ENCODE measurements around the gene GAS2L3. TPM values are rescaled to one million over a fixed set of nuclear protein-coding genes. Genes with fewer than 3 reads are reported as not detected.

Gene GAS2L3
- total RNA-seq, 1 experiment from 2014 or later = 38.7 TPM

- no peak for TF ChIP-seq ATF3 (IDR thresholded peaks at IDR 0.05)
- TF ChIP-seq EZH2phosphoT487 (IDR thresholded peaks at IDR 0.05; ENCODE audit: borderline replicate concordance) = no peak
These were observed 18.8 kb upstream of the GAS2L3 start (continued) for GRCh38 chr12:100554608-100555077.

- H3K27ac ChIP-seq (ENCODE audit: low read depth, low read length) = no peak overlapping the region
- ChIA-PET RAD21 (ENCODE audit: low non-redundant PET in 1 of 2, low total read pairs in 2 of 2, uncharacterized antibody in 2 of 2, unreplicated experiment in 2 of 2) (no interaction called here), POLR2A (no interaction called here)
These were observed 17.8 kb upstream of the GAS2L3 start for GRCh38 chr12:100555722-100556121.

DNA sequence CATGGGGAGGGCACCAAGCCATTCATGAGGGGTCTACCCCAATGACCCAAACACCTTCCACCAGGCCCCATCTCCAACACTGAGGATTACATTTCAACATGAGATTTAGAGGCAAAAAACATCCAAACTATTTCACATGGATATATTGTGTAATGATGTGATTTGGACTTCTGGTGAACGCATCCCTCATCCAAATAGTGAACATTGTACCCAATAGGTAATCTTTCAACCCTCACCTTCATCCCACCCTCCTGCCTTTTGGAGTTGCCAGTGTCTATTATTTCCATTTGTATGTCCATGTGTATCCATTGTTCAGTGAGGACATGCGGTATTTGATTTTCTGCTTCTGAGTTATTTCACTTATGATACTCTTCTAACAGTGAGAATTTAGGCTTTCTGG, 16.1 kb upstream of the GAS2L3 start:
- Histone ChIP-seq H3K27ac (ENCODE audit: low read depth, low read length) (no peak overlapping the region), H2AFZ (ENCODE audit: low read depth, low read length, poor library complexity, severe bottlenecking) (no peak overlapping the region), H3K4me1 (ENCODE audit: control insufficient read depth in 1 of 2, insufficient read depth in 2 of 2, low read length in 2 of 2) (no peaks in the 10 kb centered on the region), H3K36me3 (ENCODE audit: control insufficient read depth in 1 of 2, insufficient read depth in 2 of 2, low read length in 2 of 2) (no peaks in the 10 kb centered on the region), H3K4me2 (ENCODE audit: low read length) (no peak overlapping the region), H3K79me2 (ENCODE audit: insufficient read depth, low read length) (no peaks in the 10 kb centered on the region), H3K4me3 (replicated peaks in 1 of 2; ENCODE audit: low read depth in 1 of 2, low read length in 2 of 2) (no peak overlapping the region), H3K9me3 (ENCODE audit: control insufficient read depth in 1 of 2, insufficient read depth in 1 of 2, low read depth in 1 of 2, low read length in 2 of 2) (no peaks in the 10 kb centered on the region), H3K9ac (ENCODE audit: low read length) (no peak overlapping the region), H4K20me1 (ENCODE audit: insufficient read depth) (no peaks in the 10 kb centered on the region), H3K9me2 (ENCODE audit: insufficient read depth) (no peaks in the 10 kb centered on the region), H3K27me3 (ENCODE audit: insufficient read depth, low read length) (no peaks in the 10 kb centered on the region)
- DNase-seq (ENCODE audit: low read depth, low spot score) (no peak), ATAC-seq (no peak)
- intact Hi-C loops (cut with micrococcal nuclease) = no loop called here
- ChIA-PET RAD21 (ENCODE audit: low non-redundant PET in 1 of 2, low total read pairs in 2 of 2, uncharacterized antibody in 2 of 2, unreplicated experiment in 2 of 2) (no interaction called here), POLR2A (no interaction called here), CTCF (no interaction called here)
- BruUV-seq (replicated peaks) = no TSS peak
- no peak for TF ChIP-seq SP1 (IDR thresholded peaks at IDR 0.05; ENCODE audit: low read depth)
- TF ChIP-seq SRF (IDR thresholded peaks at IDR 0.05; ENCODE audit: low read depth) = no peak
- TF ChIP-seq RAD21 (IDR thresholded peaks at IDR 0.05; ENCODE audit: low read depth) = no peak
- TF ChIP-seq YY1 (IDR thresholded peaks at IDR 0.05; ENCODE audit: extremely low read depth, insufficient replicate concordance, low read depth, low read length) = no peak
- no peak for TF ChIP-seq SIN3A (IDR thresholded peaks at IDR 0.05; ENCODE audit: low read depth)
- TF ChIP-seq, protein P1, sequence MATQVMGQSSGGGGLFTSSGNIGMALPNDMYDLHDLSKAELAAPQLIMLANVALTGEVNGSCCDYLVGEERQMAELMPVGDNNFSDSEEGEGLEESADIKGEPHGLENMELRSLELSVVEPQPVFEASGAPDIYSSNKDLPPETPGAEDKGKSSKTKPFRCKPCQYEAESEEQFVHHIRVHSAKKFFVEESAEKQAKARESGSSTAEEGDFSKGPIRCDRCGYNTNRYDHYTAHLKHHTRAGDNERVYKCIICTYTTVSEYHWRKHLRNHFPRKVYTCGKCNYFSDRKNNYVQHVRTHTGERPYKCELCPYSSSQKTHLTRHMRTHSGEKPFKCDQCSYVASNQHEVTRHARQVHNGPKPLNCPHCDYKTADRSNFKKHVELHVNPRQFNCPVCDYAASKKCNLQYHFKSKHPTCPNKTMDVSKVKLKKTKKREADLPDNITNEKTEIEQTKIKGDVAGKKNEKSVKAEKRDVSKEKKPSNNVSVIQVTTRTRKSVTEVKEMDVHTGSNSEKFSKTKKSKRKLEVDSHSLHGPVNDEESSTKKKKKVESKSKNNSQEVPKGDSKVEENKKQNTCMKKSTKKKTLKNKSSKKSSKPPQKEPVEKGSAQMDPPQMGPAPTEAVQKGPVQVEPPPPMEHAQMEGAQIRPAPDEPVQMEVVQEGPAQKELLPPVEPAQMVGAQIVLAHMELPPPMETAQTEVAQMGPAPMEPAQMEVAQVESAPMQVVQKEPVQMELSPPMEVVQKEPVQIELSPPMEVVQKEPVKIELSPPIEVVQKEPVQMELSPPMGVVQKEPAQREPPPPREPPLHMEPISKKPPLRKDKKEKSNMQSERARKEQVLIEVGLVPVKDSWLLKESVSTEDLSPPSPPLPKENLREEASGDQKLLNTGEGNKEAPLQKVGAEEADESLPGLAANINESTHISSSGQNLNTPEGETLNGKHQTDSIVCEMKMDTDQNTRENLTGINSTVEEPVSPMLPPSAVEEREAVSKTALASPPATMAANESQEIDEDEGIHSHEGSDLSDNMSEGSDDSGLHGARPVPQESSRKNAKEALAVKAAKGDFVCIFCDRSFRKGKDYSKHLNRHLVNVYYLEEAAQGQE (IDR thresholded peaks at IDR 0.05; ENCODE audit: low read depth) = no peak
- no peak for TF ChIP-seq TCF7L2 (IDR thresholded peaks at IDR 0.05; ENCODE audit: borderline replicate concordance, extremely low read depth, insufficient read depth, insufficient read length)
- TF ChIP-seq EZH2 (IDR thresholded peaks at IDR 0.05) = no peak
- TF ChIP-seq CEBPB (IDR thresholded peaks at IDR 0.05; ENCODE audit: low read depth) = no peak
- TF ChIP-seq EGR1 (IDR thresholded peaks at IDR 0.05; ENCODE audit: low read depth) = no peak
- TF ChIP-seq POLR2AphosphoS5 (IDR thresholded peaks at IDR 0.05; ENCODE audit: low read depth, low read length) = no peak
- TF ChIP-seq POLR2A (IDR thresholded peaks at IDR 0.05; ENCODE audit: borderline replicate concordance, extremely low read depth, insufficient read depth, insufficient read length) = no peak
- TF ChIP-seq EZH2phosphoT487 (IDR thresholded peaks at IDR 0.05; ENCODE audit: borderline replicate concordance) = no peak

More at GRCh38 chr12:100555722-100556121, 17.8 kb upstream of the GAS2L3 start:
- TF ChIP-seq ZFX (IDR thresholded peaks at IDR 0.05) = no peak
- no peak for TF ChIP-seq POLR2AphosphoS5 (IDR thresholded peaks at IDR 0.05; ENCODE audit: low read depth, low read length)
- TF ChIP-seq EZH2phosphoT487 (IDR thresholded peaks at IDR 0.05; ENCODE audit: borderline replicate concordance) = no peak
- no peak for TF ChIP-seq CEBPB (IDR thresholded peaks at IDR 0.05; ENCODE audit: low read depth)
- TF ChIP-seq EGR1 (IDR thresholded peaks at IDR 0.05; ENCODE audit: low read depth) = no peak
- TF ChIP-seq, protein P2, sequence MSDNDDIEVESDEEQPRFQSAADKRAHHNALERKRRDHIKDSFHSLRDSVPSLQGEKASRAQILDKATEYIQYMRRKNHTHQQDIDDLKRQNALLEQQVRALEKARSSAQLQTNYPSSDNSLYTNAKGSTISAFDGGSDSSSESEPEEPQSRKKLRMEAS (IDR thresholded peaks at IDR 0.05) = no peak
- TF ChIP-seq EZH2 (IDR thresholded peaks at IDR 0.05) = no peak
- intact Hi-C loops (cut with micrococcal nuclease) = no loop called here
- CTCF ChIA-PET = interaction anchor here (1.1 to 3.6 kb wide), 7 partner anchors 11 to 745 kb away, joined by 3 to 40 read pairs (median 5); partner anchors contain the start of gene GAS2L3
- Histone ChIP-seq H3K4me2 (ENCODE audit: low read length) (no peak overlapping the region), H3K9me2 (ENCODE audit: insufficient read depth) (no peaks in the 10 kb centered on the region), H3K9me3 (ENCODE audit: control insufficient read depth in 1 of 2, insufficient read depth in 1 of 2, low read depth in 1 of 2, low read length in 2 of 2) (no peaks in the 10 kb centered on the region), H3K79me2 (ENCODE audit: insufficient read depth, low read length) (no peaks in the 10 kb centered on the region), H3K4me3 (replicated peaks in 1 of 2; ENCODE audit: low read depth in 1 of 2, low read length in 2 of 2) (no peak overlapping the region), H3K36me3 (ENCODE audit: control insufficient read depth in 1 of 2, insufficient read depth in 2 of 2, low read length in 2 of 2) (no peaks in the 10 kb centered on the region), H3K4me1 (ENCODE audit: control insufficient read depth in 1 of 2, insufficient read depth in 2 of 2, low read length in 2 of 2) (no peaks in the 10 kb centered on the region), H4K20me1 (ENCODE audit: insufficient read depth) (no peaks in the 10 kb centered on the region), H2AFZ (ENCODE audit: low read depth, low read length, poor library complexity, severe bottlenecking) (no peak overlapping the region), H3K27me3 (ENCODE audit: insufficient read depth, low read length) (no peaks in the 10 kb centered on the region), H3K9ac (ENCODE audit: low read length) (no peak overlapping the region)
- ATAC-seq = no peak
- no peak for DNase-seq (ENCODE audit: low read depth, low spot score)
- BruUV-seq (replicated peaks) = no TSS peak
